Measurements from ENCODE around the gene TMBIM1. TPM values are rescaled to one million over a fixed set of nuclear protein-coding genes. Genes with fewer than 3 reads are reported as not detected.
A peak's percentile ranks its signal among the peaks of the same experiment; 100 is the strongest.

TMBIM1 gene
- total RNA-seq, 1 donor from 2014 or later: 73.7 TPM

DNA sequence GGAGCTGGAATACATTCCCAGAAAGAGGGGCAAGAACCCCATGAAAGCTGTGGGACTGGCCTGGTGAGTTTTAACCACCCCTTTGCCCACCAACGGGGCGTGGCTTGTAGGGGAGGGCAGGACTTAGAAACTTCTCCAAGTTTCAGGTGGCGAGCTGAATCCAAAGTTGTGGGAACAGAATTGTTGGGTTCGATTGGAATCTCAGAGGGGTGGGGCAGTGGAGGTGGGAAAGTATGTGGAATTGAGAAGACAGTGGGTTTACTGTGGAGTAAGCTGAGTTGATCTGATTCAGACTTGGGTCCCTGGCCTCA, 20.9 kb downstream of the TMBIM1 start:
- Mint-ChIP-seq H3K36me3 (ENCODE audit: low read depth) (peaks cover 46% of the 10 kb centered on the region), H3K9me3 (no peaks in the 10 kb centered on the region), H3K4me3 (ENCODE audit: low read depth) (peak overlapping the region; percentile 94), H3K4me1 (ENCODE audit: low read depth) (peaks cover 20% of the 10 kb centered on the region), H3K27me3 (ENCODE audit: low read depth) (no peaks in the 10 kb centered on the region), H3K27ac (peak overlapping the region; percentile 47)
- intact Hi-C loops (cut with micrococcal nuclease): loop anchor here (2.0 to 5.0 kb wide), 2 partner anchors 45 to 1116 kb away; partner anchors contain the start of gene DNPEP
- DNase-seq (ENCODE audit: low spot score): no peak

DNA sequence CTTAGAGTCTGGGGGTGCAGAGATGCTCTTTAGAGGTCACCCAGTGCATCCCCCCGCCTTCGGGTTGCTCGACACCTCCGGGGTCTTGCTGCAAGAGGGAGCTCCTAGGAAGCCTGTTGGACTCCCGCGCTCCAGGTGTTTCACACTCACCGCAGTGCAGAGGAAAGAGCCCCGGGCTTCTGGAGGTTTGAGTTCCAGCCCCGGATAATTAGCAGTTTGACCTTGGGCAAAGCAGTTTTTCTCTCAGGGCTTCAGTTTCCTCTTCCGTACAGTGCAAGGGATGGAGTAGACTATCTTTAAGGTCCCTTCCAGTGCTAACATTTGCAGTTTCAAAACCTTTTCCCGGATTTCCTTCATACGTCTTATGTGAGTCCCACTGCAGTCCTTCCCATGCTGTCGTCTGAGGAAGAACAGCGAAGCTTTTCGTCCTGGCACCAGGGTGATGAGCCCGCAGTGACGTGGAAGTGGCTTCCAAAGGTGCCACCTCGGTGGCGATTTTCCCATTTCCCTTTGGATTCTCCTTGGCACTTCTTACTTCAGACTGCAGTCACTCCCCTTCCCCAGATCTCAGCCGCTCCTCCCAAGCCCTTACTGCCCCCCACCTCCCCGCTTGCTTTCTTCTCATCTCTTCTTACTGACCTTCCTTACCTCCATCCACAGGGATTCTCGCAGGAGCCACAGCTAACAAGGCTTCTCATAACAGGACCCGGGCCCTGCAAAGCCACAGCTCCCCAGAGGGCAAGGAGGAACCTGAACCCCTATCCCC, 21.4 kb downstream of the TMBIM1 start:
- intact Hi-C loops (cut with micrococcal nuclease): loop anchor here (1.0 to 5.0 kb wide), 7 partner anchors 15 to 1116 kb away; partner anchors contain the start of genes ARPC2, CNOT9, DNPEP and USP37
- H3K4me1 Mint-ChIP-seq (ENCODE audit: low read depth): peaks cover 20% of the 10 kb centered on the region
- H3K4me3 Mint-ChIP-seq (ENCODE audit: low read depth): peak overlapping the region; percentile 94
- peak overlapping the region; percentile 93 for H3K27ac Mint-ChIP-seq
- no peaks in the 10 kb centered on the region for H3K27me3 Mint-ChIP-seq (ENCODE audit: low read depth)
- DNase-seq (ENCODE audit: low spot score): no peak
- H3K9me3 Mint-ChIP-seq: no peaks in the 10 kb centered on the region
- H3K36me3 Mint-ChIP-seq (ENCODE audit: low read depth): peaks cover 44% of the 10 kb centered on the region

DNA sequence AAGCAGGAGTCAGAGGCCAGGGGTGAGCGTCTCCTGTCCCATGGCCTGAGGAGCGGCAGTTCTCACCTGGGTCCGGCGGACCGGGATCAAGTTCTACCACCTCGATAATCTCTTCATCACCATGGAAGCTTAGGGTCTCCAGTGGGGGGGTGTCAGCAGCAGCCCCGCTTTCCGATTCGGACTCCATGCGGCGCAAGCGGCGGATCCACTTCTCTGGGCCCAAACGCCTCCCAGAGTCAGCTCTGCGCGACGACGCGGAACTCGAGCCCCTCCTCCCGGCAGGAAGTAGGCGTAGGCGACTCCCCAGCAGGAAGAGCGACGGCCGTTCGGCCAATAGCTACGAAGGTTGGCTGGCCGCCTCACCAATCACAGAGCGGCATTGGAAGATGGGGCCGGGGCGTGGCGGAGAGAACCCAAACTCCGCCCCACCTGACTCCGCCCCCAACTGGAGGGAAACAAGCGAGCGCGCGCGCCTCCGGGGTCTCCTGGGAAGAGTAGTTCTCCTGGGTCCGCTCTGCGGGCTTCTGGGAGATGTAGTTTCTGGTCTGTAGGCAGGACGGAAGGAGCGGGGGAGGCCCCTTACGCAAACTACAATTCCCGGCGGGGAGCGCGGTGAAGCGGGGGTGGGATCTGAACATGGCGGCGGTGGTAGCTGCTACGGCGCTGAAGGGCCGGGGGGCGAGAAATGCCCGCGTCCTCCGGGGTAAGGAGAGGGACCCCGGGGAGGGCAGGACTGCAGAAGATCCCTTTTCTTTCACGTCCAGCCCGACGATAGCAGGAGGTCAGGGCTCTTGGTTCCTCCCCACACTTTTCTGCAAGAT, 22.2 kb downstream of the TMBIM1 start, which contains the start of the genes AAMP and PNKD:
TSS of gene AAMP (minus strand) at position 238 of the 821 bp plus-strand sequence. CDS start at position 187, 51 bp downstream.
TSS of gene PNKD (plus strand) at position 620 of the 821 bp plus-strand sequence. CDS start at position 637, 17 bp downstream.
- intact Hi-C loops (cut with micrococcal nuclease): loop anchor here (1.0 to 5.0 kb wide), 7 partner anchors 16 to 1117 kb away; partner anchors contain the start of genes ARPC2, CNOT9, DNPEP and USP37
- Mint-ChIP-seq H3K4me3 (ENCODE audit: low read depth) (peak within 1 kb of the TSS; percentile 94), H3K9me3 (no peaks in the 10 kb centered on the region), H3K36me3 (ENCODE audit: low read depth) (peaks cover 41% of the 10 kb centered on the region), H3K27ac (peak within 1 kb of the TSS; percentile 93), H3K4me1 (ENCODE audit: low read depth) (peaks cover 20% of the 10 kb centered on the region), H3K27me3 (ENCODE audit: low read depth) (no peaks in the 10 kb centered on the region)
- peak; percentile 100 for DNase-seq (ENCODE audit: low spot score)

DNA sequence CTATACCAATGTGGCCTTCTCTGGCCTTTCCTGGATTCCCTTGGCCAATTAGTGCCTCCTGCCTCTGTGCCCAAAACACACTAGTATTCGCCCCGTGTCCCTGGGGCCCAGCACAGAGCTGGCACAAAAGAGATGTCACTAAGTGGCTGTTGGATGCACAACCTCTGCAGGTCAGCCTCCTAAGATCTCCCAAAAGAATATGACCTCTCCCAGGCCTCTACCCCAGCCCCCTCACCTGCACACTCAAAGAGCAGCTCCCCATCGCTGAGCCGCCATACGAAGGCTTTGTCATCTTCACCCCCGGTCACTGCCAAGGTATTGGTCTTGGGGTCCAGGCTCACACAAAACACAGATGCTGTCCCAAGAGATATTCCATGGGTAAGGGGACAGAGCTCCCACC, 25.0 kb downstream of the TMBIM1 start:
- DNase-seq (ENCODE audit: low spot score): no peak
- Mint-ChIP-seq H3K36me3 (ENCODE audit: low read depth) (peaks cover 33% of the 10 kb centered on the region), H3K4me3 (ENCODE audit: low read depth) (no peak overlapping the region), H3K4me1 (ENCODE audit: low read depth) (peaks cover 26% of the 10 kb centered on the region), H3K27me3 (ENCODE audit: low read depth) (no peaks in the 10 kb centered on the region), H3K9me3 (no peaks in the 10 kb centered on the region), H3K27ac (peak overlapping the region; percentile 24)
- intact Hi-C loops (cut with micrococcal nuclease): no loop called here

DNA sequence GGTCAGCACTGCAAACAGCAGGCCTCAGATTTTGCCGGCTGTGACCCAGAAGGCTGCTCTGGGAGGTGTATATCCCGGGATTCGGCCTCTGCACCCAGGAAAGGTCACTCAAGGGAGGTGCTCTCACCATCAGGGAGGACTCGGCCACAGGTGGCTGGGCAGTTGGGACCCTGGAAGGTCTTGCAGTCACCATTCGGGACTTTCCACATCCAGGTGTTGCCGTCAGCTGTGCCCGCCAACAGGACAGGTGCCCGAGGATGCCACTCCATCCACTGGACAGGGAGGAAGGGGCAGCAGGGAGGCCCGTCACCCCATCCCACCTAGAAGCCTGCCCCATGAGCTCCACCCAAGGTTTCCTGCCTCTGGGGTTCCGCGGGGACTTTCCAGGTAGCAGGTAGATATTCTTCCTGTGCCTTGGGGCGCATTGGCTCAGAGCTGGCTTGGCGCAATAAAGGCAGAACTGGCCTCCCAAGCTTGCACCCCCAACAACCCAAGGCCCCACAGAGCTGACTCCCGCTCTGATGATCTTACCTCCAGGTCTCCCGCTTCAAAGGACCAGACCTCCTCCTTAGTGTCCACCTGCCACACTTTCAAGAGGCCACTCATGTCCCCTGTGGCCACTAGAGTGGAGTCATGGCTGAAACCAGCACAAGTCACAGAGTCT, 25.9 kb downstream of the TMBIM1 start:
- Mint-ChIP-seq H3K4me3 (ENCODE audit: low read depth) (no peak overlapping the region), H3K36me3 (ENCODE audit: low read depth) (peaks cover 33% of the 10 kb centered on the region), H3K9me3 (no peaks in the 10 kb centered on the region), H3K27me3 (ENCODE audit: low read depth) (no peaks in the 10 kb centered on the region), H3K27ac (no peak overlapping the region), H3K4me1 (ENCODE audit: low read depth) (peaks cover 18% of the 10 kb centered on the region)
- intact Hi-C loops (cut with micrococcal nuclease): no loop called here
- DNase-seq (ENCODE audit: low spot score): no peak

DNA sequence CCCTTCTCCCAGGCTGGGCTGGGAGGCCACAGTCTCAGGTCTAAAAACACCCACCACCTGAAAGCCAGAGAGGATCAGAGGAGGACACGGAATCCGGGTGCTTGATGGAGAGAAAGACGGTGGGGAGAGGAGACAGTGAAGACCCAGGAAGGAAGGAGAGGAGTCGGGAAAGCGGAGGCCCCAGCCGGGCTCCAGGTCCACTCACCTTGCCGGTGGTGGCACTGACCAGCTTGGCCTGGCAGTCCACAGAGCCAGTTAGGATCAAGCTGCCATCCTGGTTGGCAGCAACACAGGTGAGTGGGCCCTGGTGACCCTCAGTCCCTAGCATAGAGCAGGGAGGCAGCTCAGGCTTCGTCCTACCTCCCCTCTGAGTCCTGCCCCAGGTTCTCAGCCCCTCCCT, 26.7 kb downstream of the TMBIM1 start:
- Mint-ChIP-seq H3K4me1 (ENCODE audit: low read depth) (peaks cover 12% of the 10 kb centered on the region), H3K4me3 (ENCODE audit: low read depth) (no peak overlapping the region), H3K27me3 (ENCODE audit: low read depth) (no peaks in the 10 kb centered on the region), H3K27ac (no peak overlapping the region), H3K36me3 (ENCODE audit: low read depth) (peaks cover 33% of the 10 kb centered on the region), H3K9me3 (no peaks in the 10 kb centered on the region)
- DNase-seq (ENCODE audit: low spot score): no peak
- intact Hi-C loops (cut with micrococcal nuclease): no loop called here

DNA sequence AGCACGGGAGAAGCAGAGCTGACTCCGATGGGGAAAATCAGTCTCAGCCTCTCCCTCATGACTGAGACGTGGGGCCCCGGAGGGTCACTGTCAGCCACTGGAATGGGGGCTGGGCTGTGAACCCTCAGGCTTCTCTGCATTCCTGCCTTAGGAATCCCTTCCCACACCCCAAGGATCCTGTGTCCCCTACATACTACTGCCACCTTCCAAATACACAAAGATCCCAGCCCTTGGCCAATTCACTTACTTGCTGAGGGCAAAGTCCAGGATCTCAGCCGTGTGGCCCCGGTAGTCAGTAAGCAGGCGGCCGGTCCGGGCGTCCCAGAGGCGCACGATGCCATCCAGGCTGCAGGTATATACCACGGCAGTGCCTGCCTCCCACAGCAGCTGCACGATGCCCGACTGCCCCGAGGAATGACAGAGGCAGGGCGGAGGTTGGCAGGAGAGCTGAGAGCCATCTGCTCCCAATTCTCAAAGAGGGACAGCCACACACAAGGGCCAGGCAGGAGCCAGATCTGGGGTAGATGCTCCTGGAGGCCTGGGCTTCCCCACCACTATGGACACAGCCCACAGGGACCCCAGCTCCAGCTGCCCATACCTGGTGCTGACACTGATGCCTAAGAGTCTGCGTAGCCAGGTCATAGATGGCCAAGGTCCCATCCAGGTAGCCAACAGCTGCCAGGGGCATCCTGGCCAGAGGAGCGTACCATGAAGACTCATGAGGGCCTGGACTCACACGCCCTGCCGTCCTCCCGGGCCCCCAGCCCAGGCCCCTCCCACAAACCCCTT, 27.3 kb downstream of the TMBIM1 start:
- Mint-ChIP-seq H3K27ac (no peak overlapping the region), H3K9me3 (no peaks in the 10 kb centered on the region), H3K4me1 (ENCODE audit: low read depth) (peaks cover 12% of the 10 kb centered on the region), H3K27me3 (ENCODE audit: low read depth) (no peaks in the 10 kb centered on the region), H3K36me3 (ENCODE audit: low read depth) (peaks cover 33% of the 10 kb centered on the region), H3K4me3 (ENCODE audit: low read depth) (no peak overlapping the region)
- DNase-seq (ENCODE audit: low spot score): no peak
- intact Hi-C loops (cut with micrococcal nuclease): no loop called here

DNA sequence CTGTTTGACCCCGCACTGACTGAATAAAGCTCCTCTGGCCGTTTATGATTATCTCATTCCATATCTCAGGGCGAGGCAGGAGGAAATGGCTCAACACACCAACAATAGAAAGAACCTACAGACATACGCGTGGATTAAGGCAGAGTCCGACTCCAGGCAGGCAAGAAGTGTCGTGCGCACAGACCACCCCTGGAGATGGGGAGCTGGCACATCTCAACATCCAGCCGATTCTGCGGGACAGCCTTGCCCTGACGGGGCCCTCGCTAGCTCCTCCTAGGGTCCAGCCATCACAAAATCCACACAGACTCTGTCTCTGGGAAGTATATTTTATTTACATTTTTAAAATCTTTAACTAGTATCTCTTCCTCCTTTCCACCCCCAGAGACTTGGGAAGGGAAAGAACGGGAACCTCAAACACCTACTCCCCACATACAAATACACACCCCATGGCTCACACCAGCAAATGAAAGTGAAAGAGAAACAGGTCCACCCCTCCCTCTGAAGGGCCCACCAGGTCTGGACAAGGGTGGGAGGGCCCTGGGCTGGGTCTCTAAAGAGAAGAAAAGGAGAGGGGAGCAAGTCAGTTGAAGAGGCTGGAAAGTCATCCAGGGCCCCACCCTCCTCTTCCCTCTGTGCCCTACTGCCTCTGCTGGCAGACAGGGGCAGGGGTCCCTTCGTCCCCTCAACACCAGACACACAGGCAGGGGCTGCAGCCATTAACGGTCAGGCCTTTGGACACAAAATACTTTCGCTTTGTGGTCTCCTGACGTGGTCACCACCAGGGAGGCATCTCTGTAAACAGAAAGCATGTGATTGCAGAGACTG, 28.3 kb downstream of the TMBIM1 start:
- H3K4me1 Mint-ChIP-seq (ENCODE audit: low read depth): peaks cover 8% of the 10 kb centered on the region
- peaks cover 28% of the 10 kb centered on the region for H3K36me3 Mint-ChIP-seq (ENCODE audit: low read depth)
- no peak for DNase-seq (ENCODE audit: low spot score)
- no peak overlapping the region for H3K4me3 Mint-ChIP-seq (ENCODE audit: low read depth)
- peak overlapping the region; percentile 38 for H3K27ac Mint-ChIP-seq
- H3K27me3 Mint-ChIP-seq (ENCODE audit: low read depth): no peaks in the 10 kb centered on the region
- no peaks in the 10 kb centered on the region for H3K9me3 Mint-ChIP-seq
- intact Hi-C loops (cut with micrococcal nuclease): no loop called here

DNA sequence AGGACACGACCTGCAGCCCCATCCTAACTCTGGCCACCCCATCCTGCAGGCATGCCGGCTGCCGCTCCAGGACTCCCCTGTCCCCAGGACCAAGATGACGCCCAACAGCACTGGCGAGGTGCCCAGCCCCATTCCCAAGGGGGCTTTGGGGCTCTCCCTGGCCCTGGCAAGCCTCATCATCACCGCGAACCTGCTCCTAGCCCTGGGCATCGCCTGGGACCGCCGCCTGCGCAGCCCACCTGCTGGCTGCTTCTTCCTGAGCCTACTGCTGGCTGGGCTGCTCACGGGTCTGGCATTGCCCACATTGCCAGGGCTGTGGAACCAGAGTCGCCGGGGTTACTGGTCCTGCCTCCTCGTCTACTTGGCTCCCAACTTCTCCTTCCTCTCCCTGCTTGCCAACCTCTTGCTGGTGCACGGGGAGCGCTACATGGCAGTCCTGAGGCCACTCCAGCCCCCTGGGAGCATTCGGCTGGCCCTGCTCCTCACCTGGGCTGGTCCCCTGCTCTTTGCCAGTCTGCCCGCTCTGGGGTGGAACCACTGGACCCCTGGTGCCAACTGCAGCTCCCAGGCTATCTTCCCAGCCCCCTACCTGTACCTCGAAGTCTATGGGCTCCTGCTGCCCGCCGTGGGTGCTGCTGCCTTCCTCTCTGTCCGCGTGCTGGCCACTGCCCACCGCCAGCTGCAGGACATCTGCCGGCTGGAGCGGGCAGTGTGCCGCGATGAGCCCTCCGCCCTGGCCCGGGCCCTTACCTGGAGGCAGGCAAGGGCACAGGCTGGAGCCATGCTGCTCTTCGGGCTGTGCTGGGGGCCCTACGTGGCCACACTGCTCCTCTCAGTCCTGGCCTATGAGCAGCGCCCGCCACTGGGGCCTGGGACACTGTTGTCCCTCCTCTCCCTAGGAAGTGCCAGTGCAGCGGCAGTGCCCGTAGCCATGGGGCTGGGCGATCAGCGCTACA, 29.4 kb downstream of the TMBIM1 start:
- H3K27me3 Mint-ChIP-seq (ENCODE audit: low read depth): no peaks in the 10 kb centered on the region
- H3K4me1 Mint-ChIP-seq (ENCODE audit: low read depth): peaks cover 7% of the 10 kb centered on the region
- DNase-seq (ENCODE audit: low spot score): no peak
- no peak overlapping the region for H3K27ac Mint-ChIP-seq
- H3K36me3 Mint-ChIP-seq (ENCODE audit: low read depth): peaks cover 28% of the 10 kb centered on the region
- H3K4me3 Mint-ChIP-seq (ENCODE audit: low read depth): no peak overlapping the region
- H3K9me3 Mint-ChIP-seq: no peaks in the 10 kb centered on the region
- intact Hi-C loops (cut with micrococcal nuclease): no loop called here

DNA sequence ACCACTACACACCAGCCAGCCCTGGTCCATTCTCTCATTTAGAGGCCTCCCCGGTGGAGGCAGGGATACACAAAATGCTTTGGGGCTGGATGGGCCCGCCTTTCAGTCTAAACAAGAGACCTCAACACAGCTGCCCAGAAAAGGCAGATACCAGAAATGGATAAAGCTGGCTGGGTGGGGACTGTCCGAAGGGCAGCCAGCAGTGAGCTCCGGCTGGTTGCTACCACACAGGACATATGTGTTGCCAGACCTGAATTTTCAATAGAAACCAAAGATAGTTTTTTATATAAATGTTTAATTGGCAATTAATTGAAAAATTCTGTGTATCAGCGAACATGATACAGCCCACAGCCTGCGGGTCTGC, 30.1 kb downstream of the TMBIM1 start:
- Mint-ChIP-seq H3K27me3 (ENCODE audit: low read depth) (no peaks in the 10 kb centered on the region), H3K36me3 (ENCODE audit: low read depth) (peaks cover 26% of the 10 kb centered on the region), H3K4me1 (ENCODE audit: low read depth) (peaks cover 13% of the 10 kb centered on the region), H3K9me3 (no peaks in the 10 kb centered on the region), H3K4me3 (ENCODE audit: low read depth) (no peak overlapping the region), H3K27ac (no peak overlapping the region)
- intact Hi-C loops (cut with micrococcal nuclease): no loop called here
- DNase-seq (ENCODE audit: low spot score): no peak
